NCI-H345 (cell line): ENCODE data around the gene SZT2.

ENCODE experiments used
- DNase-seq: peaks from one replicate; lab custom pipeline; 2025; lab: John Stamatoyannopoulos, UW

The SZT2 gene

GRCh38 chr1:43441894-43442637 lies 52.4 kb downstream of the SZT2 start:
- no peak for DNase-seq

GRCh38 chr1:43442756-43443155 lies 53.1 kb downstream of the SZT2 start:
- DNase-seq: no peak

GRCh38 chr1:43443197-43443946 lies 53.7 kb downstream of the SZT2 start:
- no peak for DNase-seq

GRCh38 chr1:43444151-43444828 lies 54.6 kb downstream of the SZT2 start:
- no peak for DNase-seq

GRCh38 chr1:43444836-43445235 lies 55.1 kb downstream of the SZT2 start:
- no peak for DNase-seq

- DNase-seq: no peak
Observed at GRCh38 chr1:43445606-43446387, 56.1 kb downstream of the SZT2 start.

GRCh38 chr1:43446388-43446740 lies 56.7 kb downstream of the SZT2 start:
- no peak for DNase-seq

GRCh38 chr1:43446881-43447835 lies 57.5 kb downstream of the SZT2 start:
- no peak for DNase-seq

GRCh38 chr1:43447891-43448708 lies 58.4 kb downstream of the SZT2 start:
- DNase-seq: no peak

- no peak for DNase-seq
Observed at GRCh38 chr1:43448955-43449707, 59.4 kb downstream of the SZT2 start.

GRCh38 chr1:43449708-43450069 lies 60.0 kb downstream of the SZT2 start:
- DNase-seq: no peak

GRCh38 chr1:43450251-43450941 lies 60.7 kb downstream of the SZT2 start:
- DNase-seq: no peak

- DNase-seq: no peak
Observed at GRCh38 chr1:43451157-43451591, 61.5 kb downstream of the SZT2 start.

- DNase-seq: no peak
Observed at GRCh38 chr1:43451701-43452532, 62.2 kb downstream of the SZT2 start.

- DNase-seq: peak; percentile 86
Observed at GRCh38 chr1:43452789-43453441, 63.2 kb downstream of the SZT2 start.

- peak; percentile 89 for DNase-seq
Observed at GRCh38 chr1:43453442-43454269, 64.0 kb downstream of the SZT2 start, which contains the start of gene HYI. HYI (minus strand) TSS chr1:43453931; CDS start chr1:43453793, 138 bp downstream.
